ENCODE measurements around the gene CCL19.
A peak's percentile ranks its signal among the peaks of the same experiment; 100 is the strongest.

The CCL19 gene

DNA sequence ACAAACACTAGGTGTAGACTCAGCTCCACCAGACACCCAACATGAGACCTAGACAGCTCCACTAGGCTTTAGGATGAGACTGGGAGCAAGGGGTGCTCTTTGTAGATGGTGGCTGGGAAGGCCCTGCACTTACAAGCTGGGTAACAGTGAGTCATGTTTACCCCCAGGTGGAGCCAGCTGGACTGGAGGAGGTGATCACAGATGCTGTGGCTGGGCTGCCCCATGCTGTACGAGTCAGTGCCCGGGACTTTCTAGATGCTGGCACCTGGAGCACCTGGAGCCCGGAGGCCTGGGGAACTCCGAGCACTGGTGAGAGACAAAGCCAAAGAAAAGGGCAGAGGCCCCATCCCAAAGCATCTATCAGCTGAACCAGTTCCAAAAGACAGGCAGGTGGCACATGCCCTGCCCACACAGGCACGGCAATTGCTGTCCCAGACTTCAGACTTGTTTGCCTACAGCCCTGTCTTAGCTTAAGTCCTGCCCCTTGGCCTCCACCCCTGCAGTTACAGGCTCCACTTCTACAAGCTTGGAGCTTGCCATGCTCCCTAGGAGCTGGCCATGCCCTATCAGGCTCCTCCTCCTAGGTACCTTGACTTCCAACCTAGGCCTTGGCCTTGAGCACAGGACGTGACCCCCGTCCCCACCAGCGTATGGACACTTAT, 31.4 kb downstream of the CCL19 start:
- no peak for DNase-seq

DNA sequence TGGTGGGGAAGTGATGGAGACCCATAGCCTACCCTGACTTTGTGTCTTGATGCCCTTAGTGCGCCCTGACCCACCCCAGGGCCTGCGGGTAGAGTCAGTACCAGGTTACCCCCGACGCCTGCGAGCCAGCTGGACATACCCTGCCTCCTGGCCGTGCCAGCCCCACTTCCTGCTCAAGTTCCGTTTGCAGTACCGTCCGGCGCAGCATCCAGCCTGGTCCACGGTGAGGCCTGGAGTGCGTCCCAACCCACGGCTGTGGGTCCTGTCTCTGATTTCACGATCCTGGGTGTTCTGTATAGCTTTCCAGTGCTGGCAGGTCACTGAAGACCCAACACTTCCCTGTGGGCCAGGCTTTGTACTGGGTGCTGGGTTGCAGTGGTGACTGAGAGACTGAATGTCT, 32.6 kb downstream of the CCL19 start:
- no peak for DNase-seq

DNA sequence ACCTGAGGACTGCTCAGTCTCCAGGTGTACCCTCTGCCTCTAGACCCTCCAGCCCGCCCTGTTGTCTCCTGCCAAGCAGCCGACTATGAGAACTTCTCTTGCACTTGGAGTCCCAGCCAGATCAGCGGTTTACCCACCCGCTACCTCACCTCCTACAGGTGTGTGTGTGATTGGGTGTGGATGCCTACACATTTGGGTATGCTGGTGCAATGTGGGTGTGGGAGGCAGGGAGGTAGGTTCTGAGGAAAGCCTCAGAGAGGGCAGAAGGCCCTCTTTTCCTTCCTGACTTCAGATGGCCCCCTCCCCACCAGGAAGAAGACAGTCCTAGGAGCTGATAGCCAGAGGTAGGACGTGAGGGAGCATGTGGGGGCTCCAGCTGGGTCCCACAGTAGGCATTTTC, 34.1 kb downstream of the CCL19 start:
- DNase-seq, result no peak

DNA sequence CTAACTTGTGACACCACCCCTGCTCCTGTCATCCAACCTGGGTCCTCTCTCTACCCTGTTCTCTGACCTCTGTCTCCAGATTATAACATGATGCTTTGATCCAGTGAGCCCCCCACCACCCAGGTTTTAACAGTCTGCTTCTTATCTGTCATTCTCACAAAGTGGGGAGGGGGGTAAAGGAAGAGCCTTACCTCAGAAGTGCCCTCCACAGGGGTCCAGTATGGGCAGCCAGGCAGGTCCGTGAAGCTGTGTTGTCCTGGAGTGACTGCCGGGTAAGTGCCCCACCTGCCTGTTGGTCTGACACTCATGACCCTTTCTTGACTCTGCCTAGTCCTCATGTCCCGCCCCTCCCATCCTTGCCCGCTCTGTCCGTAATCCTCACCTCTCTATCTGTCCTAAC, 35.7 kb downstream of the CCL19 start:
- DNase-seq, result no peak

DNA sequence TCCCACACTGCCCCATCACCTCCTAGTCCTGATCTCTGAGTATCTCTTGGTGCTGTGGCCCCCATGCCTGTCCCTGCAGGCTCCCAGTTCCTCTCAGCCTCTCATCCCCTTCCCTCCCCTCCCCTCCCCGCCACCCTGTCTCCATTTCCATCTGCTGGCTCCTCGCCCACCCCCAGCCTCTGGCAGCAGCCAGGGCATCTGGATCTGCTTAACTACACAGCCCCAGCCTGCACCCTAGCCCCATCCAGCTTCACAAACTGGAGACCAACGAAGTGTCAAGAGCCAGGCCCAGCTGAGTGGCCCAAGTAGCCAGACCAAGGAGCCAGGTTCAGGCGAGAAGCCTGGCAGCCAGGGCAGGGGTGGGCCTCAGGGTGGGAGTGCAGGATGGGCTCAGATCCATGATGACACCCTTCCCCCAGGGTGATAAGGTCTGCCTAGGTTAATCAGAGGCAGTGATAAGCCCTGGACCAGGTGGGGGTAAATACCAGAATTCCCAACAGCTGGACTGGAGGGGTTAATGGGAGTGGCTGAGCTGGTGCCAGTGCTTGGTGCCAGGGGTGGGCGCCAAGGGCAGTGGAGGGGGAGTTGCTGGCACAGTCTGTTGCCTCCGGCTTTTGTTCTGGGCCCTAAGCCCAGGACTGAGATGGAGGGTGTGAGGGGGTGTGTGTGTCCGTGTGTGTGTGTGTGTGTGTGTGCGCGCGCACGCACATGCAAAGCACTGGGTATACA, 36.6 kb downstream of the CCL19 start:
- peak; percentile 81 for DNase-seq

DNA sequence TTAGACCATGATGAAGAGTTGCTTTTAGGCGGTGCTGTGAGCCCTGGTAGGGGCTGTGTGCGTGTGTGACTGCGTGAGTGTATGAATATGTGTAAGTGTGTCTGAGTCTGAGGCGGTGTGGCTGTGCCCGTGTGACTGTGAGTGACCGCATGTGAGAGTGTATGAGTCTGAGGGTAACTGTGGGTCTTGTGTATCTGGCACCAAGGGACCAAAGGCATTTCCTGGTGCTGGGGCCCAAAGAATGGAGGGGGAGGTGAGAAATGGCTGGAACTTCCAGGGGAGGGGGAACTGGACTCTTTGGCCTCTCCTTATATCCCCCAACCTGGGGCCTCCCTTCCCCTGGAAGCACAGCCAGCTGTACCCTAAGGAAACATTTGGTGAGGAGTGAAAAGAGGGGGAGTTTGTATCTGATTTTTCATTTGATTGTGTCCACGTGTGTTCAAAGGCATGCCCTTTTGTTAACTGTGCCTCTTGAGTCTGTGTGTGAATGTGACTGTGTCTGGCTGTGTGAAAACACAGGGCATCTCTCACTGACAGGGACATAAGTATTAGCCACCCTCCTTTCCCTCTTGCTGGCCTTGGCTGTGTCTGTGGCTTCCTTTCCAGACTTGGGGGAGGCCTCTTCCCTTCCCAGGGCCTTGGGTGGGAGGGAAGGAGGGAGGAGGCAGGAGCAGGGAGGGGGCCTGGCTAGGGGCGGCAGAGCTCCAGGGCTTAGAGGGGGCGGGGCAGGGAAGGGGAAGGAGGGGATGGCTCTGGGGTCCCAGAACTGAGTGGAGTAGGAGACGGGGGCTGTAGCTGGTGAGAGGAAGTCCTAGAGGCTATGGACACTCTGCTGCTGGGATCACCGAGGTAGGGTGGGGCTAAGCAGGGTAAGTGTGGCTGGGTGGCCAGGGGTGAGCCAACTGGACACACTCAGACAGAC, 37.7 kb downstream of the CCL19 start:
- no peak for DNase-seq

DNA sequence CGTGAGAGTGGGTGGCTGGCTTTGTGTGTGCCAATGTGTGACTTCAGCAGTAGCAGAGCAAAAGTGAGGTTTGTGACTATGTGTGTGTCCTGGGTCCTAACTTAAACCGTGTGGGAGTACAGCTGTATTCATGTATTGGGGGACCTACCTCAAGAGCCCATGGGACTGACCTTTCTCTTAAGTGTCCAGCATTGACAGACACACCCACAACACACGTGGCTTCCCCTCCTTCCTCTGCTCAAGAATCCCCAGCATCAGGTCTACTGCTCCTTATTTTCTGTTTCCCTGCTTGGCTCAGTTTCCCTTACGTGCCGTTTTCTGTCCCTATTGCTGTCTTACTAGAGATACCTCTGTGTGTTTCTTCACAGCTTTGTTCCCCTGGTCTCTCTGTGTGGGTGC, 38.5 kb downstream of the CCL19 start:
- no peak for DNase-seq

DNA sequence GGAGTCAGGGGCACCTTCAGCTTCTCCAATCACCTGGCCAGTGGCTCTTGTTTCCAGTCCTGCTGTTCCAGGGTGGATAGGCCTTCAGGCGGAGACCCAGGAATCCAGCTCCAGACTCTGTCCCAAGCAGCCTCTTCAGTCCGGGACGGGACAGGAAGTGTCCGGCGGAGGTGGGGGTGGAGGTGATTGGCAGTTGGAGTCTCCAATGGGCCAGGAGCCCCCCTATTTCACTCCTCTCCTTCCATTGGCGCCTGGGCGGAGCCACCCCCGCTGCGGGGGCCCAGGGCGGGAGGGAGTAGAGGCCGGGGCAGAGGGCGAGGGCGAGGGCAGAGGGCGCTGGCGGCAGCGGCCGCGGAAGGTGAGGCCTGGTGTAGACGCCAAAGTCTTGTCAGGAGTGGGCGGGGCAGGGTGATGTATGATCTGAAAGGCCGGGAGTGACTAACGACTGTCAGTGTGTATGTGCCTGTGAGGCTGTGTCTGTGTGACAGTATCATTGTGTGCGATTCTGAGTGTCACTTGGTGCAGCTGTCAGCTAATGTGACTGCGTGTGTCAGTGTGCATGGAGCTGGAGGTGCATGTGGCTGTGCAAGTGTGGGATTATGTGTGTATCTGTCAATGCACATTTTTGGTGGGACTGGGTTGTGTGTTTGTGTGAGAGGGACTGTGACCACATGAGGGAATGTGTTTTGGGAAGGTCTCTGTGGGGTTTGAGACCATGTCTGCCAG, 39.0 kb downstream of the CCL19 start, which contains the start of gene IL11RA:
Gene IL11RA (plus strand): TSS at position 310 of the 726 bp plus-strand sequence. CDS start 3,033 bp downstream, outside the sequence.
- DNase-seq, result peak; percentile 89

DNA sequence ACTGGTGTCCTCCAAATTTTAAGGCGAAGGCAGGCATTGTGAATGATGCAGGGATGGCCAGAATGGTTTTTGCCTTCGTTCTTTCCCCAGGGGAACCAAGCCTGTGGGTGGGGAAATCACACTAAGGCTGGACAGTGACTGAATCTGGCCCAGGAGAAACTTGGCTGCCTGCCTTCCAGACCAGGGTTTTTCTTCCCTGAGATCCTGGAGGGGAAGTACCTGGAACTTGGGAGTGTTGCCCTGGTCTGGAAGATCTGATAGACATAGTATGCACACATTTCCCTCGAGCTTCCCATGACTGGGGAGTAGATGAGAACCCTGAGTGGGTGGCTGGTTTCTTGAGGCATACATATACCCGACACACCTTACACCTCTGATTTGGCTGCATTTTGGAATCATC, 39.8 kb downstream of the CCL19 start:
- no peak for DNase-seq

DNA sequence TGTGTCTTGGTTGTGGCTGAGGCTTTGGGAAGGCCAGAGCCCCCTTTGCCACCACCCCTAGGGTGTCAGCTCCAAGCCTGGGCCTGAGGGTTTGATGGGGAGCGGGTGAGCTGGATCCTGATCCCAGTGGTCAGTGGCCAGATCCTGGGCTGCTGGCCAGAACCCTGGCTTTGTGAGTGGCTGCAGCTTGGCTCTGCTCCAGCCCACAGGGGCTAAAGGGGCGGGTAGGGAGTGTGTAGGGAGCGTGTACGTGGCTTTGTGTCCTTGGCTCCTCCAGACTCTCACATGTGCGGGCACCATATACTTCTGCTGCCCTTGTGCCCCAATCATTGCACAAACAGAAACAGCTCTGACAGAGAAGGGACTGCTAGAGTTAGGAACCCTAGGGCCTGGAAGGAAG, 40.3 kb downstream of the CCL19 start:
- DNase-seq, result peak; percentile 24

DNA sequence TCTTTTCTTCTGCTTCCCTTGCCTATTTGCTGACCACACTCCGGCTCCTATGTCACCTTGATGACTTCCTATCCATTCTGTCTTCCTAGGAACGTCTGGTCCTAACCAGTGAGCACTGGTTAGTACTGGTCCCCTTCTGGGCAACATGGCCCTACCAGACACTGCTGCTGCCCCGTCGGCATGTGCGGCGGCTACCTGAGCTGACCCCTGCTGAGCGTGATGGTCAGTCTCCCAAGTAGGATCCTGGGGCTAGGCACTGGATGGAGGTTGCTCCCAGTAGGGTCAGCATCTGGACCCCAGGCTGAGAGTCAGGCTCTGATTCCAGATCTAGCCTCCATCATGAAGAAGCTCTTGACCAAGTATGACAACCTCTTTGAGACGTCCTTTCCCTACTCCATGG, 42.4 kb downstream of the CCL19 start:
- no peak for DNase-seq

DNA sequence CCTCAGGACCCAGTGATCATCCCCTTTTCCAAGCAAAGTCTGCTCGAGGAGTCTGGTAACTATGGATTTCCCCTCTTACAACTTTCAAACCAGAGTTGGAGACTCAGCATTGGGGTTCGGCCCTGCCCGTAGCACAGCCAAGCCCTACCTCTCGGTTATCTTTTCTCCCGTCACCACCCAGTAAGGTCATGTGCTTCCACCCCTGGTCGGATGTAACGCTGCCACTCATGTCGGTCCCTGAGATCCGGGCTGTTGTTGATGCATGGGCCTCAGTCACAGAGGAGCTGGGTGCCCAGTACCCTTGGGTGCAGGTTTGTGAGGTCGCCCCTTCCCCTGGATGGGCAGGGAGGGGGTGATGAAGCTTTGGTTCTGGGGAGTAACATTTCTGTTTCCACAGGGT, 43.4 kb downstream of the CCL19 start:
- DNase-seq, result no peak

DNA sequence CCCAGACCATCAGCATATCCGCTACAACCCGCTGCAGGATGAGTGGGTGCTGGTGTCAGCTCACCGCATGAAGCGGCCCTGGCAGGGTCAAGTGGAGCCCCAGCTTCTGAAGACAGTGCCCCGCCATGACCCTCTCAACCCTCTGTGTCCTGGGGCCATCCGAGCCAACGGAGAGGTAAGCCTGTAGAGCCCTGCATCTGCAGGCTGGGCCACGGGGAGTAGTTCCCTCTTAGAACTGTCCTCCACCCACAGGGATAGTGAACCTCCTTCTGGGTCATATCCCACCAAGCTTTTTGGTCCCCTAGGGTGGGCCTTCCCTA, 44.0 kb downstream of the CCL19 start:
- DNase-seq, result no peak

DNA sequence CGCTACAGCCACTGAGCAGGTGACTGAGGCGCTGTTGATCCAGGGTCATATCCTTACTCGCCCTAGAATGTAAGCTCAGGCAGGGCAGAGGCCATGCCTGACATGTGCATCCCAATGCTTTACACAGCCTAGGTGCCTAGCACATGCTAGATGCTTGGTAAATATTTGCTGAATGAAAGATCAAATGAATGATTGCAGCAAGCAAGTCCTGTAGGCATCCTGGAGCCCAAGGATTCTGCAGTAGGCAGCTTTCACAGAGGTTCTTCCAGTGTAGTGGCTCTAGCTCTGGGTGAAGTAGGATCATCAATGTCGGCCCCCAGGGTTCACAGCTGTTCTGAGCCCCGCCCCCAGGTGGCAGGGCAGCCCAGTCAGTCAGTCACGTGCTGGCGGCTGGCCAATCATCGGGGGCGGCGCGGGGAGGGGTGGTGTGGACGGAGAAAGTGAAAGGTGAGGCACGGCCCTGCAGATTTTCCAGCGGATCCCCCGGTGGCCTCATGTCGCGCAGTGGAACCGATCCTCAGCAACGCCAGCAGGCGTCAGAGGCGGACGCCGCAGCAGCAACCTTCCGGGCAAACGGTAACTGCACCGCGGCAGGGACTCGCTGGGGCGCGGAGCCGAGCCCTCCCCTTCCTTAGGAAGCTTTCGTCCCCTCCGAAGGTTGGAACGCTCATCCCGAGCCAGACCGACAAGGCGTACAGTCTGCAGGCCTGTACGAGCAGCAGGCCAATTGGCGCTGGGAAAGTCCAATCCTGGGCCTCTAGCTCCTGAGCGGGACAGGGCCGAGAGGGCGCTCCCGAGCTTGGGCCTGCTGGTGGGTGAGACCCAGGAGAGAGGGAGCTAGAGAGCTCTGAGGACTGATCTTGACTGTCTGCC, 44.6 kb downstream of the CCL19 start, which contains the start of gene GALT:
Gene GALT (plus strand): TSS at position 465 of the 873 bp plus-strand sequence. CDS start 30 bp downstream, at position 495.
- peak; percentile 89 for DNase-seq

DNA sequence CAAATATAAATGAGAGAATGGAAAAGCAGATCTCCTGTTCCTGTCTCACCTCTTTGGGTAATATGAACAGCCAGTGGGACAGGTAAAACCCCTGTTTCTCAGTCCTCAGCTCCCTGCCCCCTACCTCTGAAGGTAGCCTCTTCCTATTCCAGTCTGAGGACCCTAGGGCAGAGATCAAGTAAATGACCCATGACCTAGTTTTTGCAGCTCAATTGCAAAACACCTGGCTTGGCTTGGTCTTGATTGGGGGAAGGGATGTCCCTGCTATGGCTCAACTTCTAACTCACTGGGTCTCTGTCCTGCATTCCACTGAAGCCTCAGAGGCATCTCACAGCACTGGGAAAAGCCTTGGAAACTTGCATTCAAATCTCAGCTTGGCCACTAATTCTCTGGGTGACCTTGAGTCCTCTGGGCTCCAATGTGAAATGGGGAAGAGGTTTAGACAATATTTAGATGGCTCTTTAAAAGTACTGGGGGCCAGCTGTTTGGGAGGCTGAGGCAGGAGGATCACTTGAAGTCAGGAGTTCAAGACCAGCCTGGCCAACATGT, 46.2 kb downstream of the CCL19 start:
- no peak for DNase-seq

DNA sequence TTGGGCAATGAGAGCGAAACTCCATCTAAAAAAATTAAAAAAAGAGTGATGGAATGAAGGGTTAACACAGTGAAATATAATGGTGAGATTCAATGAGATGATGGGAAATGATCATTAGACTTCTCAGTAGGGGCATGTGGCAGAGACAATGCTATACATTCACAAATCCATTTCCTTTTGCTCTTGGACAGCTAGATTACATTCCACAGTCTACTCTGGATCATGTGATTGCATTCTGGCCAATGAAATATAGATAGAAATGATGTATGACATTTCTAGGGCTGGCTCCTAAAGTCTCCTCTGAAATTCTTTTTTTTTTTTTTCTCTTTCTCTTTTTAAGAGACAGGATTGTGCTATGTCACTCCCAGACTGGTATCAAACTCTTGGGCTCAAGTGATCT, 48.4 kb downstream of the CCL19 start:
- no peak for DNase-seq

All from midbrain (tissue), 1 donor.